HG03571 (cell line): ENCODE results near the gene SEMA4A.
"Not testable (repeated sequence)": the region's sequence is repeated elsewhere in the genome, so short reads cannot be mapped to it uniquely, and the experiment has no call there.

Experiments used
- ATAC-seq: cut with Tn5 transposase; IDR thresholded peaks from one replicate; pipeline ENCODE4 v1.9.1; 2021; ENCODE audit not compliant: unreplicated experiment

The SEMA4A gene

GRCh38 chr1:156118177-156118868 is 35.1 kb upstream of the SEMA4A start:
- no peak for ATAC-seq

GRCh38 chr1:156119503-156120209 is 33.7 kb upstream of the SEMA4A start:
- no peak for ATAC-seq

GRCh38 chr1:156120318-156120717 is 33.1 kb upstream of the SEMA4A start:
- ATAC-seq: no peak

GRCh38 chr1:156121005-156121404 is 32.4 kb upstream of the SEMA4A start:
- not testable (repeated sequence) for ATAC-seq

GRCh38 chr1:156121457-156121856 is 31.9 kb upstream of the SEMA4A start:
- no peak for ATAC-seq

GRCh38 chr1:156122086-156122485 is 31.3 kb upstream of the SEMA4A start:
- no peak for ATAC-seq

GRCh38 chr1:156122519-156123355 is 30.6 kb upstream of the SEMA4A start:
- ATAC-seq: no peak

- no peak for ATAC-seq
These were observed 29.8 kb upstream of the SEMA4A start for GRCh38 chr1:156123356-156124196.

GRCh38 chr1:156124557-156125483 is 28.6 kb upstream of the SEMA4A start:
- no peak for ATAC-seq

GRCh38 chr1:156125544-156125943 is 27.8 kb upstream of the SEMA4A start:
- not testable (repeated sequence) for ATAC-seq

- no peak for ATAC-seq
These were observed 27.2 kb upstream of the SEMA4A start for GRCh38 chr1:156126043-156126629.

- peak; percentile 40 for ATAC-seq
These were observed 26.5 kb upstream of the SEMA4A start for GRCh38 chr1:156126630-156127534.

GRCh38 chr1:156128308-156128653 is 25.1 kb upstream of the SEMA4A start:
- no peak for ATAC-seq

GRCh38 chr1:156128654-156129597 is 24.5 kb upstream of the SEMA4A start:
- no peak for ATAC-seq

- ATAC-seq: no peak
These were observed 23.5 kb upstream of the SEMA4A start for GRCh38 chr1:156129687-156130577.

GRCh38 chr1:156130578-156130942 is 22.8 kb upstream of the SEMA4A start:
- no peak for ATAC-seq
